GM23338 (cell line): ENCODE measurements around the gene MYO1F. TPM values are rescaled to one million over a fixed set of nuclear protein-coding genes. Genes with fewer than 3 reads are reported as not detected.

Experiments used
- ATAC-seq: fragments of 200-7000 bp; cut with Tn5 transposase; 3 replicates; pipeline ENCODE4 v1.9.1; 2020
- DNase-seq: peaks from one replicate; pipeline ENCODE4 v3.0.0-alpha.2; 2015; ENCODE audit warnings: low spot score
- H2AFZ ChIP-seq: fragments of 200-600 bp; sonication (generic); 2 replicates; pipeline ENCODE4 v1.8.0; 2016; ENCODE audit warnings: antibody characterized with exemption, mild to moderate bottlenecking, moderate library complexity
- H3F3A ChIP-seq: fragments of 200-600 bp; sonication (generic); replicated peaks from 2 replicates; pipeline ENCODE4 v1.8.0; 2017; ENCODE audit warnings: antibody characterized with exemption, mixed run types, low read depth
- H3K27ac ChIP-seq: fragments of 200-600 bp; sonication (generic); 2 replicates; pipeline ENCODE4 v1.6.1; 2016; ENCODE audit warnings: low read depth
- H3K27me3 ChIP-seq: fragments of 200-600 bp; sonication (generic); 2 replicates; pipeline ENCODE4 v1.8.0; 2016; ENCODE audit warnings: mild to moderate bottlenecking, mixed run types, moderate library complexity; ENCODE audit not compliant: insufficient read depth
- H3K36me3 ChIP-seq: fragments of 200-600 bp; sonication (generic); 2 replicates; pipeline ENCODE4 v1.8.0; 2016; ENCODE audit warnings: mild to moderate bottlenecking; ENCODE audit not compliant: insufficient read depth
- H3K4me1 ChIP-seq: fragments of 200-600 bp; sonication (generic); 2 replicates; pipeline ENCODE4 v1.8.0; 2016; ENCODE audit warnings: mild to moderate bottlenecking, moderate library complexity; ENCODE audit not compliant: insufficient read depth
- H3K4me2 ChIP-seq: fragments of 200-600 bp; sonication (generic); 2 replicates; pipeline ENCODE4 v1.7.1; 2017; ENCODE audit warnings: mixed run types
- H3K4me3 ChIP-seq: fragments of 200-600 bp; sonication (generic); 2 replicates; pipeline ENCODE4 v1.6.1; 2016; ENCODE audit warnings: mixed run types
- H3K79me2 ChIP-seq: fragments of 200-600 bp; sonication (generic); replicated peaks from 2 replicates; pipeline ENCODE4 v1.8.0; 2017; ENCODE audit warnings: mild to moderate bottlenecking; ENCODE audit not compliant: insufficient read depth
- H3K9me2 ChIP-seq: fragments of 200-600 bp; sonication (generic); 2 replicates; pipeline ENCODE4 v1.8.0; 2017; ENCODE audit not compliant: insufficient read depth
- H4K20me1 ChIP-seq: fragments of 200-600 bp; sonication (generic); replicated peaks from 2 replicates; pipeline ENCODE4 v1.8.0; 2017; ENCODE audit warnings: mild to moderate bottlenecking; ENCODE audit not compliant: insufficient read depth
- H3K27ac Mint-ChIP-seq: 2 replicates; pipeline ENCODE4 v1.8.0; 2020; ENCODE audit warnings: inconsistent platforms, mild to moderate bottlenecking, moderate library complexity, mixed read lengths
- H3K27me3 Mint-ChIP-seq: 3 replicates; pipeline ENCODE4 v1.8.0; 2022; ENCODE audit warnings: low read depth, mild to moderate bottlenecking, moderate library complexity, mixed read lengths, inconsistent platforms; ENCODE audit not compliant: insufficient read depth, poor library complexity
- H3K36me3 Mint-ChIP-seq: 3 replicates; pipeline ENCODE4 v1.8.0; 2021; ENCODE audit warnings: low read depth, mild to moderate bottlenecking, inconsistent platforms, moderate library complexity, mixed read lengths
- H3K4me1 Mint-ChIP-seq: 3 replicates; pipeline ENCODE4 v1.8.0; 2020; ENCODE audit warnings: mild to moderate bottlenecking, inconsistent platforms, mixed read lengths
- H3K4me3 Mint-ChIP-seq: 3 replicates; pipeline ENCODE4 v1.8.0; 2021; ENCODE audit warnings: moderate library complexity, mild to moderate bottlenecking, inconsistent platforms, mixed read lengths
- H3K9me3 Mint-ChIP-seq: 3 replicates; pipeline ENCODE4 v1.8.0; 2020; ENCODE audit warnings: moderate library complexity, mild to moderate bottlenecking, inconsistent platforms, mixed read lengths
- CREB1 ChIP-seq: fragments of 250-450 bp; sonication (Bioruptor Pico); IDR thresholded peaks from 2 replicates; pipeline ENCODE4 v1.5.0; 2020; ENCODE audit warnings: low read depth, mild to moderate bottlenecking, moderate library complexity
- CTCF ChIP-seq, 2 experiments: fragments of 200-600 bp in 1 of 2; sonication (generic) in 1 of 2; conservative IDR thresholded peaks; 2 replicates each; pipeline versions ENCODE4 v1.5.1 to v1.6.1; 2016 to 2017; ENCODE audit warnings: antibody characterized with exemption in 2 of 2, low read depth in 2 of 2, mild to moderate bottlenecking in 2 of 2, moderate library complexity in 1 of 2
- EZH2 ChIP-seq: fragments of 200-600 bp; sonication (generic); IDR thresholded peaks from one replicate; pipeline ENCODE4 v1.8.0; 2017; ENCODE audit warnings: antibody characterized with exemption, mild to moderate bottlenecking, low read depth; ENCODE audit not compliant: unreplicated experiment
- EZH2phosphoT487 ChIP-seq: fragments of 200-600 bp; sonication (generic); IDR thresholded peaks from one replicate; pipeline ENCODE4 v1.8.1; 2018; ENCODE audit warnings: antibody characterized with exemption; ENCODE audit not compliant: unreplicated experiment
- JUNB ChIP-seq: IDR thresholded peaks from one replicate; pipeline ENCODE4 v1.6.1; 2016; ENCODE audit warnings: antibody characterized with exemption; ENCODE audit not compliant: unreplicated experiment
- NANOG ChIP-seq: IDR thresholded peaks from 2 replicates; pipeline ENCODE4 v1.6.1; 2016; ENCODE audit warnings: antibody characterized with exemption, borderline replicate concordance
- POLR2AphosphoS5 ChIP-seq: IDR thresholded peaks from 2 replicates; pipeline ENCODE4 v1.6.1; 2016; ENCODE audit warnings: antibody characterized with exemption, low read depth
- STAT1 ChIP-seq: IDR thresholded peaks from one replicate; pipeline ENCODE4 v1.6.1; 2016; ENCODE audit warnings: antibody characterized with exemption; ENCODE audit not compliant: unreplicated experiment
- ZNF114 ChIP-seq: fragments of 250-450 bp; sonication (Bioruptor Pico); IDR thresholded peaks from 2 replicates; pipeline ENCODE4 v1.5.0; 2020; ENCODE audit warnings: mild to moderate bottlenecking, moderate library complexity
- ZNF331 ChIP-seq: fragments of 250-450 bp; sonication (Bioruptor Pico); IDR thresholded peaks from 2 replicates; pipeline ENCODE4 v1.5.0; 2020; ENCODE audit warnings: low read depth, mild to moderate bottlenecking, moderate library complexity
- polyA plus RNA-seq: library from polyadenylated mRNA; unstranded; fragments of >200 nt; fragmentation: Nextera tagmentation; extraction: Ambion mirVana; gene quantifications from 2 replicates; pipeline ENCODE4 v1.2.1, GENCODE V29; 2016
- total RNA-seq: library from RNA; depleted of rRNA; stranded (reverse); fragments of >200 nt; shearing (Covaris generic); gene quantifications from 2 replicates; pipeline ENCODE4 v1.2.3, GENCODE V29; 2014
- TF ChIP-seq, protein P1 (sequence below): fragments of 250-450 bp; sonication (Bioruptor Pico); IDR thresholded peaks from 2 replicates; pipeline ENCODE4 v1.5.0; 2020; ENCODE audit warnings: mild to moderate bottlenecking, moderate library complexity
- TF ChIP-seq, protein P2 (sequence below): IDR thresholded peaks from one replicate; pipeline ENCODE4 v1.6.1; 2018; ENCODE audit warnings: antibody characterized with exemption; ENCODE audit not compliant: unreplicated experiment
- TF ChIP-seq, protein P3 (sequence below): IDR thresholded peaks from 2 replicates; pipeline ENCODE4 v1.6.1; 2016; ENCODE audit warnings: antibody characterized with exemption

The MYO1F gene
- total and polyA plus RNA-seq, 2 experiments from 2014 or later, result 3.9 to 5.7 TPM

DNA sequence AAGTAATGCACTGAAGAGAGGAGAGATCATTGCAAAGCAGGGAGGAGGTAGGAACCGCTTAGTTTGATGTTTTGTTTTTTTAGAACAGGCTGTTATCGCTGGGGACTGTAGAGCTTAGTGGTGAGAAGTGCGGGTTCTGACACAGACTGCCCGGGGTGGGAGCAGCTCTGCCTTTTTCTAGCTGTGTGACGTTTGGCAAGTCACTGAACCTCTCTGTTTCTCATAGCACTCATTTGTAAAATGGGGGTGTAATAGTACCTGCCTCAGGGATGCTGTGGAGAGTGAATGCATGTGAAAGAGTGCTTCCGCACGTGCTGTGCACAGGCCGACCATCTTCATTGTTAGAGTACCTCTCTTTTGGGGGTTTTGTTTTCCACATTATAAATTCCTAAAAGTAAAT lies 94.1 kb downstream of the MYO1F start:
- peaks cover 70% of the 10 kb centered on the region for H3K79me2 ChIP-seq
- ATAC-seq, result no peak
- H4K20me1 ChIP-seq, result peaks cover 62% of the 10 kb centered on the region
- peaks cover 90% of the 10 kb centered on the region for H3K36me3 Mint-ChIP-seq
- H3K4me3 Mint-ChIP-seq, result no peak overlapping the region; the same call in 2 of the 3 replicates
- H3K4me2 ChIP-seq, result no peak overlapping the region
- peaks cover 58% of the 10 kb centered on the region for H3K36me3 ChIP-seq
- peaks cover 65% of the 10 kb centered on the region for H3F3A ChIP-seq
- H3K4me3 ChIP-seq, result no peak overlapping the region
- no peak overlapping the region for H3K27ac Mint-ChIP-seq
- H3K27me3 ChIP-seq, result no peaks in the 10 kb centered on the region
- H3K4me1 Mint-ChIP-seq, result peaks cover 18% of the 10 kb centered on the region
- no peak overlapping the region for H2AFZ ChIP-seq
- H3K27me3 Mint-ChIP-seq, result peaks cover 21% of the 10 kb centered on the region
- no peaks in the 10 kb centered on the region for H3K9me2 ChIP-seq
- TF ChIP-seq JUNB (no peak), CREB1 (CRISPR knock-in tag) (no peak), EZH2 (no peak), ZNF331 (CRISPR knock-in tag) (no peak), CTCF (conservative IDR thresholded peaks at IDR 0.05; ENCODE audit: low read depth in 2 of 2) (no peak), ZNF114 (CRISPR knock-in tag) (no peak), POLR2AphosphoS5 (no peak), NANOG (no peak), STAT1 (no peak), EZH2phosphoT487 (no peak)
- TF ChIP-seq, protein P1, sequence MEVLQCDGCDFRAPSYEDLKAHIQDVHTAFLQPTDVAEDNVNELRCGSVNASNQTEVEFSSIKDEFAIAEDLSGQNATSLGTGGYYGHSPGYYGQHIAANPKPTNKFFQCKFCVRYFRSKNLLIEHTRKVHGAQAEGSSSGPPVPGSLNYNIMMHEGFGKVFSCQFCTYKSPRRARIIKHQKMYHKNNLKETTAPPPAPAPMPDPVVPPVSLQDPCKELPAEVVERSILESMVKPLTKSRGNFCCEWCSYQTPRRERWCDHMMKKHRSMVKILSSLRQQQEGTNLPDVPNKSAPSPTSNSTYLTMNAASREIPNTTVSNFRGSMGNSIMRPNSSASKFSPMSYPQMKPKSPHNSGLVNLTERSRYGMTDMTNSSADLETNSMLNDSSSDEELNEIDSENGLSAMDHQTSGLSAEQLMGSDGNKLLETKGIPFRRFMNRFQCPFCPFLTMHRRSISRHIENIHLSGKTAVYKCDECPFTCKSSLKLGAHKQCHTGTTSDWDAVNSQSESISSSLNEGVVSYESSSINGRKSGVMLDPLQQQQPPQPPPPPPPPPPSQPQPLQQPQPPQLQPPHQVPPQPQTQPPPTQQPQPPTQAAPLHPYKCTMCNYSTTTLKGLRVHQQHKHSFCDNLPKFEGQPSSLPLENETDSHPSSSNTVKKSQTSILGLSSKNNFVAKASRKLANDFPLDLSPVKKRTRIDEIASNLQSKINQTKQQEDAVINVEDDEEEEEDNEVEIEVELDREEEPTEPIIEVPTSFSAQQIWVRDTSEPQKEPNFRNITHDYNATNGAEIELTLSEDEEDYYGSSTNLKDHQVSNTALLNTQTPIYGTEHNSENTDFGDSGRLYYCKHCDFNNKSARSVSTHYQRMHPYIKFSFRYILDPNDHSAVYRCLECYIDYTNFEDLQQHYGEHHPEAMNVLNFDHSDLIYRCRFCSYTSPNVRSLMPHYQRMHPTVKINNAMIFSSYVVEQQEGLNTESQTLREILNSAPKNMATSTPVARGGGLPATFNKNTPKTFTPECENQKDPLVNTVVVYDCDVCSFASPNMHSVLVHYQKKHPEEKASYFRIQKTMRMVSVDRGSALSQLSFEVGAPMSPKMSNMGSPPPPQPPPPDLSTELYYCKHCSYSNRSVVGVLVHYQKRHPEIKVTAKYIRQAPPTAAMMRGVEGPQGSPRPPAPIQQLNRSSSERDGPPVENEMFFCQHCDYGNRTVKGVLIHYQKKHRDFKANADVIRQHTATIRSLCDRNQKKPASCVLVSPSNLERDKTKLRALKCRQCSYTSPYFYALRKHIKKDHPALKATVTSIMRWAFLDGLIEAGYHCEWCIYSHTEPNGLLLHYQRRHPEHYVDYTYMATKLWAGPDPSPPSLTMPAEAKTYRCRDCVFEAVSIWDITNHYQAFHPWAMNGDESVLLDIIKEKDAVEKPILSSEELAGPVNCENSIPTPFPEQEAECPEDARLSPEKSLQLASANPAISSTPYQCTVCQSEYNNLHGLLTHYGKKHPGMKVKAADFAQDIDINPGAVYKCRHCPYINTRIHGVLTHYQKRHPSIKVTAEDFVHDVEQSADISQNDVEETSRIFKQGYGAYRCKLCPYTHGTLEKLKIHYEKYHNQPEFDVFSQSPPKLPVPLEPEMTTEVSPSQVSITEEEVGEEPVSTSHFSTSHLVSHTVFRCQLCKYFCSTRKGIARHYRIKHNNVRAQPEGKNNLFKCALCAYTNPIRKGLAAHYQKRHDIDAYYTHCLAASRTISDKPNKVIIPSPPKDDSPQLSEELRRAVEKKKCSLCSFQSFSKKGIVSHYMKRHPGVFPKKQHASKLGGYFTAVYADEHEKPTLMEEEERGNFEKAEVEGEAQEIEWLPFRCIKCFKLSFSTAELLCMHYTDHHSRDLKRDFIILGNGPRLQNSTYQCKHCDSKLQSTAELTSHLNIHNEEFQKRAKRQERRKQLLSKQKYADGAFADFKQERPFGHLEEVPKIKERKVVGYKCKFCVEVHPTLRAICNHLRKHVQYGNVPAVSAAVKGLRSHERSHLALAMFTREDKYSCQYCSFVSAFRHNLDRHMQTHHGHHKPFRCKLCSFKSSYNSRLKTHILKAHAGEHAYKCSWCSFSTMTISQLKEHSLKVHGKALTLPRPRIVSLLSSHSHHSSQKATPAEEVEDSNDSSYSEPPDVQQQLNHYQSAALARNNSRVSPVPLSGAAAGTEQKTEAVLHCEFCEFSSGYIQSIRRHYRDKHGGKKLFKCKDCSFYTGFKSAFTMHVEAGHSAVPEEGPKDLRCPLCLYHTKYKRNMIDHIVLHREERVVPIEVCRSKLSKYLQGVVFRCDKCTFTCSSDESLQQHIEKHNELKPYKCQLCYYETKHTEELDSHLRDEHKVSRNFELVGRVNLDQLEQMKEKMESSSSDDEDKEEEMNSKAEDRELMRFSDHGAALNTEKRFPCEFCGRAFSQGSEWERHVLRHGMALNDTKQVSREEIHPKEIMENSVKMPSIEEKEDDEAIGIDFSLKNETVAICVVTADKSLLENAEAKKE (CRISPR knock-in tag), result no peak
- TF ChIP-seq, protein P2, sequence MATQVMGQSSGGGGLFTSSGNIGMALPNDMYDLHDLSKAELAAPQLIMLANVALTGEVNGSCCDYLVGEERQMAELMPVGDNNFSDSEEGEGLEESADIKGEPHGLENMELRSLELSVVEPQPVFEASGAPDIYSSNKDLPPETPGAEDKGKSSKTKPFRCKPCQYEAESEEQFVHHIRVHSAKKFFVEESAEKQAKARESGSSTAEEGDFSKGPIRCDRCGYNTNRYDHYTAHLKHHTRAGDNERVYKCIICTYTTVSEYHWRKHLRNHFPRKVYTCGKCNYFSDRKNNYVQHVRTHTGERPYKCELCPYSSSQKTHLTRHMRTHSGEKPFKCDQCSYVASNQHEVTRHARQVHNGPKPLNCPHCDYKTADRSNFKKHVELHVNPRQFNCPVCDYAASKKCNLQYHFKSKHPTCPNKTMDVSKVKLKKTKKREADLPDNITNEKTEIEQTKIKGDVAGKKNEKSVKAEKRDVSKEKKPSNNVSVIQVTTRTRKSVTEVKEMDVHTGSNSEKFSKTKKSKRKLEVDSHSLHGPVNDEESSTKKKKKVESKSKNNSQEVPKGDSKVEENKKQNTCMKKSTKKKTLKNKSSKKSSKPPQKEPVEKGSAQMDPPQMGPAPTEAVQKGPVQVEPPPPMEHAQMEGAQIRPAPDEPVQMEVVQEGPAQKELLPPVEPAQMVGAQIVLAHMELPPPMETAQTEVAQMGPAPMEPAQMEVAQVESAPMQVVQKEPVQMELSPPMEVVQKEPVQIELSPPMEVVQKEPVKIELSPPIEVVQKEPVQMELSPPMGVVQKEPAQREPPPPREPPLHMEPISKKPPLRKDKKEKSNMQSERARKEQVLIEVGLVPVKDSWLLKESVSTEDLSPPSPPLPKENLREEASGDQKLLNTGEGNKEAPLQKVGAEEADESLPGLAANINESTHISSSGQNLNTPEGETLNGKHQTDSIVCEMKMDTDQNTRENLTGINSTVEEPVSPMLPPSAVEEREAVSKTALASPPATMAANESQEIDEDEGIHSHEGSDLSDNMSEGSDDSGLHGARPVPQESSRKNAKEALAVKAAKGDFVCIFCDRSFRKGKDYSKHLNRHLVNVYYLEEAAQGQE, result no peak
- TF ChIP-seq, protein P3, sequence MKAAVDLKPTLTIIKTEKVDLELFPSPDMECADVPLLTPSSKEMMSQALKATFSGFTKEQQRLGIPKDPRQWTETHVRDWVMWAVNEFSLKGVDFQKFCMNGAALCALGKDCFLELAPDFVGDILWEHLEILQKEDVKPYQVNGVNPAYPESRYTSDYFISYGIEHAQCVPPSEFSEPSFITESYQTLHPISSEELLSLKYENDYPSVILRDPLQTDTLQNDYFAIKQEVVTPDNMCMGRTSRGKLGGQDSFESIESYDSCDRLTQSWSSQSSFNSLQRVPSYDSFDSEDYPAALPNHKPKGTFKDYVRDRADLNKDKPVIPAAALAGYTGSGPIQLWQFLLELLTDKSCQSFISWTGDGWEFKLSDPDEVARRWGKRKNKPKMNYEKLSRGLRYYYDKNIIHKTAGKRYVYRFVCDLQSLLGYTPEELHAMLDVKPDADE, result no peak
- no peak for DNase-seq
- H3K27ac ChIP-seq, result no peak overlapping the region; the same call in 1 of the 2 replicates
- no peaks in the 10 kb centered on the region for H3K4me1 ChIP-seq
- no peaks in the 10 kb centered on the region; the same call in 2 of the 3 replicates for H3K9me3 Mint-ChIP-seq
